Adrenal gland (tissue), 12 donors: ENCODE measurements around the gene COMMD1. TPM values are rescaled to one million over a fixed set of nuclear protein-coding genes. Genes with fewer than 3 reads are reported as not detected.

Experiments used
- DNase-seq, 7 donors: peaks; one replicate each; pipeline ENCODE4 v3.0.0-alpha.2; 2019 to 2020
- H3K27ac ChIP-seq, 5 donors: fragments of 200-600 bp; sonication (generic) in 4 of 5; 1 replicate in 3 of 5; 2 replicates in 2 of 5; pipeline versions ENCODE4 v1.5.1 to v1.8.0; 2016 to 2020; ENCODE audit warnings: mild to moderate bottlenecking in 1 of 5
- H3K27me3 ChIP-seq: fragments of 200-600 bp; 2 replicates; pipeline ENCODE4 v1.8.0; 2021
- H3K36me3 ChIP-seq, 2 donors: fragments of 200-600 bp; replicated peaks in 1 of 2; 1 replicate in 1 of 2; 2 replicates in 1 of 2; pipeline versions ENCODE4 v1.5.1 to v1.8.0; 2018 to 2022
- H3K4me1 ChIP-seq, 2 donors: fragments of 200-600 bp; replicated peaks in 1 of 2; 1 replicate in 1 of 2; 2 replicates in 1 of 2; pipeline versions ENCODE4 v1.5.1 to v1.8.0; 2018 to 2021
- H3K4me3 ChIP-seq, 4 donors: fragments of 200-600 bp; sonication (generic) in 3 of 4; one replicate each; pipeline ENCODE4 v1.5.1; 2016 to 2018
- H3K9me3 ChIP-seq, 3 donors: fragments of 200-600 bp; sonication (generic) in 1 of 3; replicated peaks in 1 of 3; 1 replicate in 2 of 3; 2 replicates in 1 of 3; pipeline versions ENCODE4 v1.5.1 to v1.8.0; 2016 to 2021
- POLR2A ChIP-seq, 2 donors: fragments of 450-650 bp; IDR thresholded peaks; one replicate each; pipeline ENCODE4 v1.6.1; 2017; ENCODE audit warnings: antibody characterized with exemption in 2 of 2, mild to moderate bottlenecking in 2 of 2, moderate library complexity in 1 of 2
- WGBS, 4 donors: extraction: QIAGEN DNeasy Blood & Tissue Kit in 2 of 4; methylation state at CpG; one replicate each; pipeline versions ENCODE4 v1.1.5 to v1.1.7; 2013 to 2017; 5-methylcytosine and 5-hydroxymethylcytosine counted together
- intact Hi-C, 2 donors: fragments of 100-400 bp; cut with DNase I; formaldehyde crosslinking; loops; one replicate each; pipeline versions ENCODE4 v1.14.1 to v1.15.0; 2022 to 2023
- polyA plus RNA-seq, 3 donors: library from polyadenylated mRNA; stranded (reverse); fragments of 200-250 nt in 2 of 3; fragments of 350-450 nt in 1 of 3; fragmentation: Illumina TruSeq in 1 of 3; extraction: RNeasy Lipid Tissue Mini Kit (QIAGEN cat#74804) in 1 of 3; gene quantifications; one replicate each; pipeline ENCODE4 v1.2.3, GENCODE V29; 2013 to 2014
- total RNA-seq, 9 donors: library from RNA; depleted of rRNA in 4 of 9; stranded (reverse); fragments of >200 nt in 4 of 9; fragments of 120-200 nt in 1 of 9; fragmentation: NEBNext Ultra II Directional in 1 of 9; extraction: Animal tissue kit (Norgen Biotek cat#: 25700) in 1 of 9; gene quantifications; one replicate each; pipeline versions ENCODE4 v1.1.0 to v1.2.4, GENCODE V29; 2013 to 2023
- TF ChIP-seq, protein P1 (sequence below), 6 experiments: fragments of 450-650 bp in 4 of 6; fragments of 200-600 bp in 2 of 6; sonication (generic) in 1 of 6; IDR thresholded peaks; 1 replicate in 5 of 6; 2 replicates in 1 of 6; pipeline versions ENCODE4 v1.5.1 to v1.8.0; 2016 to 2021; ENCODE audit warnings: antibody characterized with exemption in 6 of 6, mild to moderate bottlenecking in 2 of 6, moderate library complexity in 1 of 6
- donor health status: healthy with polysubstance abuse.
- donor health status: Bipolar disorder and iron deficiency.
- donor health status: DM: yes; HTN: yes; CAD: no.
- donor health status: DM: no; HTN: no; CAD: no.
- donor health status: DM: no; HTN: no; CAD: no.
- donor health status: DM: yes; HTN: yes; CAD: no.

COMMD1 gene
- total and polyA plus RNA-seq, 12 donors: 35.5 to 89.9 (median 55.4) TPM

DNA sequence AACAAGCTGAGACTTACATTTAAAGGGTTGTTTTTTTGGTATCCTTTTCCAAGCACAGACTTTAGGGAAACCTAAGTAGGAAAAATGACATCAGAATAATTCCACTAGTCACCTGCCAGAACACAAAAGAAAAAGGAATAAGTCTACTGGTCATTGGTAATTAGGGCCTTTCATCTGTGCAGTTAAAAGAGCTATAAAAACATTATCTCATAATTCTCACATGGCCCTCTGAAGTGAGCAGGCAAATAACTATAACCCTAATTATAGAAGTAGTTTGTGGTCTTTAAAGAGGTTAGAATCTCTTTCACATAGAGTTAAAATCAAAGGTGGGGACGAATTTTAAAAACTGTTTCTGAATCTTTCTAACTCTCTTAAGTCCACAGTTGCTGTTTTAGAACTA is 179.3 kb downstream of the COMMD1 start:
- intact Hi-C loops: no loop called here
- Histone ChIP-seq H3K27me3 (no peaks in the 10 kb centered on the region), H3K4me1 (no peaks in the 10 kb centered on the region), H3K9me3 (no peaks in the 10 kb centered on the region), H3K4me3 (no peak overlapping the region), H3K36me3 (no peaks in the 10 kb centered on the region), H3K27ac (no peak overlapping the region)
- DNase-seq: no peak
- WGBS, 4 donors: 78 to 93% (median 83%) methylated on average over 1 of the region's 1 CpG
- TF ChIP-seq, protein P1, sequence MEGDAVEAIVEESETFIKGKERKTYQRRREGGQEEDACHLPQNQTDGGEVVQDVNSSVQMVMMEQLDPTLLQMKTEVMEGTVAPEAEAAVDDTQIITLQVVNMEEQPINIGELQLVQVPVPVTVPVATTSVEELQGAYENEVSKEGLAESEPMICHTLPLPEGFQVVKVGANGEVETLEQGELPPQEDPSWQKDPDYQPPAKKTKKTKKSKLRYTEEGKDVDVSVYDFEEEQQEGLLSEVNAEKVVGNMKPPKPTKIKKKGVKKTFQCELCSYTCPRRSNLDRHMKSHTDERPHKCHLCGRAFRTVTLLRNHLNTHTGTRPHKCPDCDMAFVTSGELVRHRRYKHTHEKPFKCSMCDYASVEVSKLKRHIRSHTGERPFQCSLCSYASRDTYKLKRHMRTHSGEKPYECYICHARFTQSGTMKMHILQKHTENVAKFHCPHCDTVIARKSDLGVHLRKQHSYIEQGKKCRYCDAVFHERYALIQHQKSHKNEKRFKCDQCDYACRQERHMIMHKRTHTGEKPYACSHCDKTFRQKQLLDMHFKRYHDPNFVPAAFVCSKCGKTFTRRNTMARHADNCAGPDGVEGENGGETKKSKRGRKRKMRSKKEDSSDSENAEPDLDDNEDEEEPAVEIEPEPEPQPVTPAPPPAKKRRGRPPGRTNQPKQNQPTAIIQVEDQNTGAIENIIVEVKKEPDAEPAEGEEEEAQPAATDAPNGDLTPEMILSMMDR (IDR thresholded peaks at IDR 0.05): no peak
- TF ChIP-seq POLR2A (IDR thresholded peaks at IDR 0.05): no peak

DNA sequence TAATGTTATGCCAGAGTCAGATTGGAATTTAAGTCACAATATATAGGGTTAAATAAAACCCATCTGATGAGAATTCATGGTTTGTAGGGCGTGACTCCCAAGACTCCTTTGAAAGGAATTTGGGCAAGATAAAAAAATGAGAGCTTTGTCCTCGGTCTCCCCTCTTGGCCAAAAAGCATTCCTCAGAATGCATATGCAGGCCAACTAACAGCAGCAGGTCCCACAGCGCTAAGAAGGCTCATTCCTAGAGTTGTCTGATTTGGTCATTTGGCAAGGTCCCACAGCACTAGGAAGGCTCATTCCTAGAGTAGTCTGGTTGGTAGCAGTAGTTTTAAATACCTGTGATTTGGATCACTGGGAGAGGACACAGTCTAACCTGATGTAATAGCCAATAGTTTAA is 184.2 kb downstream of the COMMD1 start:
- TF ChIP-seq POLR2A (IDR thresholded peaks at IDR 0.05): no peak
- TF ChIP-seq, protein P1 (IDR thresholded peaks at IDR 0.05): no peak
- H3K4me1 ChIP-seq: no peaks in the 10 kb centered on the region
- no peak overlapping the region for H3K4me3 ChIP-seq
- intact Hi-C loops: no loop called here
- H3K27me3 ChIP-seq: no peaks in the 10 kb centered on the region
- no peaks in the 10 kb centered on the region for H3K9me3 ChIP-seq
- 83 to 90% (median 88%) methylated on average over 3 of the region's 3 CpGs for WGBS, 4 donors
- H3K36me3 ChIP-seq: no peaks in the 10 kb centered on the region
- no peak overlapping the region for H3K27ac ChIP-seq
- DNase-seq: no peak

DNA sequence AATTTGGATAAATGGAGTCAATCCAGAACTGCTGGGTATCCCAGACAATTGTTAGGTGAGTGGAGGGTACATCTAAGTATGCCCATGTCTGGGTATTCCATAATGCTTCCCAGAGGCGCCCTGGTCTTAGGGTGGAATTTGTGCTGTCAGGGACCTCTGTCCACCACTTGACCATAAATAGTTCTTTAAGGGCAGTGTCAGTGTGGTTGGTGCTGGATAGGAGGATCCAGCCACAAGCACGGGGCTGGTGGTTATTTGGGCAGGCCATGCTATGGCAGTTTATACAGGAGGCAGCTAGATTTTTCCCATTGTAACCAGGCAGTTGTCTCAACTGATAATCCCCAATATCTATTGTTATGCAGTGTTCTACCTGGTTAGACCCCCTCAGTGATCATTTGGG is 186.0 kb downstream of the COMMD1 start:
- no peaks in the 10 kb centered on the region for H3K27me3 ChIP-seq
- no peak for TF ChIP-seq POLR2A (IDR thresholded peaks at IDR 0.05)
- TF ChIP-seq, protein P1 (IDR thresholded peaks at IDR 0.05): no peak
- WGBS, 4 donors: 75 to 100% (median 98%) methylated on average over 2 of the region's 2 CpGs
- H3K4me1 ChIP-seq: no peaks in the 10 kb centered on the region
- no peak overlapping the region for H3K27ac ChIP-seq
- H3K9me3 ChIP-seq: no peaks in the 10 kb centered on the region
- intact Hi-C loops: no loop called here
- no peaks in the 10 kb centered on the region for H3K36me3 ChIP-seq
- no peak overlapping the region for H3K4me3 ChIP-seq
- no peak for DNase-seq

DNA sequence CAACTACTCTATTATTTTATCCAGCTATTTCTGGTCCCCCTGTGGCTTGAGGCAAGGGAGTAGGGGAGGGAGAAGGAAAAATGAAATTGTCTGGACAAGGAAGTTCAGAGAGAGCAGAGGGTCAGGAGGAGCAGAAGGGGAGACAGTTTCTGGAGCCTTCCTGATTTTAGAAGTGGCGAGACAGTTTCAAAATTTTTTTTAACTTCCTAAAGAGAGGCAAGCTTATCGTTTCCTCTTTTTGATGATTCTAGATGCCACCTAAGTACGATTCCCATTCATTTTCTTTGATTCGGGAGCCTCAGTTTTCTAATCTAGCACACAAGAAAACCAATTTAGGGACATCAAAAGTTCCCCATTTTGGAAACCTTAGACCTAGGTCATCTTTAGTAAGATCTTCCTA is 193.6 kb downstream of the COMMD1 start:
- no peak for DNase-seq
- Histone ChIP-seq H3K9me3 (no peaks in the 10 kb centered on the region), H3K4me1 (no peaks in the 10 kb centered on the region), H3K27me3 (no peaks in the 10 kb centered on the region), H3K27ac (no peak overlapping the region), H3K4me3 (no peak overlapping the region), H3K36me3 (no peaks in the 10 kb centered on the region)
- 71 to 88% (median 78%) methylated on average over 4 of the region's 4 CpGs for WGBS, 4 donors
- intact Hi-C loops: no loop called here
- no peak for TF ChIP-seq POLR2A (IDR thresholded peaks at IDR 0.05)
- TF ChIP-seq, protein P1 (IDR thresholded peaks at IDR 0.05): no peak
